GM23338 (cell line): ENCODE results near the gene SETDB2. TPM values are rescaled to one million over a fixed set of nuclear protein-coding genes. Genes with fewer than 3 reads are reported as not detected.

Source experiments
- ATAC-seq: fragments of 200-7000 bp; cut with Tn5 transposase; 3 replicates; pipeline ENCODE4 v1.9.1; 2020
- DNase-seq: peaks from one replicate; pipeline ENCODE4 v3.0.0-alpha.2; 2015; ENCODE audit warnings: low spot score
- H2AFZ ChIP-seq: fragments of 200-600 bp; sonication (generic); 2 replicates; pipeline ENCODE4 v1.8.0; 2016; ENCODE audit warnings: antibody characterized with exemption, mild to moderate bottlenecking, moderate library complexity
- H3F3A ChIP-seq: fragments of 200-600 bp; sonication (generic); replicated peaks from 2 replicates; pipeline ENCODE4 v1.8.0; 2017; ENCODE audit warnings: antibody characterized with exemption, mixed run types, low read depth
- H3K27ac ChIP-seq: fragments of 200-600 bp; sonication (generic); 2 replicates; pipeline ENCODE4 v1.6.1; 2016; ENCODE audit warnings: low read depth
- H3K27me3 ChIP-seq: fragments of 200-600 bp; sonication (generic); 2 replicates; pipeline ENCODE4 v1.8.0; 2016; ENCODE audit warnings: mild to moderate bottlenecking, mixed run types, moderate library complexity; ENCODE audit not compliant: insufficient read depth
- H3K36me3 ChIP-seq: fragments of 200-600 bp; sonication (generic); 2 replicates; pipeline ENCODE4 v1.8.0; 2016; ENCODE audit warnings: mild to moderate bottlenecking; ENCODE audit not compliant: insufficient read depth
- H3K4me1 ChIP-seq: fragments of 200-600 bp; sonication (generic); 2 replicates; pipeline ENCODE4 v1.8.0; 2016; ENCODE audit warnings: mild to moderate bottlenecking, moderate library complexity; ENCODE audit not compliant: insufficient read depth
- H3K4me2 ChIP-seq: fragments of 200-600 bp; sonication (generic); 2 replicates; pipeline ENCODE4 v1.7.1; 2017; ENCODE audit warnings: mixed run types
- H3K4me3 ChIP-seq: fragments of 200-600 bp; sonication (generic); 2 replicates; pipeline ENCODE4 v1.6.1; 2016; ENCODE audit warnings: mixed run types
- H3K79me2 ChIP-seq: fragments of 200-600 bp; sonication (generic); replicated peaks from 2 replicates; pipeline ENCODE4 v1.8.0; 2017; ENCODE audit warnings: mild to moderate bottlenecking; ENCODE audit not compliant: insufficient read depth
- H3K9me2 ChIP-seq: fragments of 200-600 bp; sonication (generic); 2 replicates; pipeline ENCODE4 v1.8.0; 2017; ENCODE audit not compliant: insufficient read depth
- H4K20me1 ChIP-seq: fragments of 200-600 bp; sonication (generic); replicated peaks from 2 replicates; pipeline ENCODE4 v1.8.0; 2017; ENCODE audit warnings: mild to moderate bottlenecking; ENCODE audit not compliant: insufficient read depth
- H3K27ac Mint-ChIP-seq: 2 replicates; pipeline ENCODE4 v1.8.0; 2020; ENCODE audit warnings: inconsistent platforms, mild to moderate bottlenecking, moderate library complexity, mixed read lengths
- H3K27me3 Mint-ChIP-seq: 3 replicates; pipeline ENCODE4 v1.8.0; 2022; ENCODE audit warnings: low read depth, mild to moderate bottlenecking, moderate library complexity, mixed read lengths, inconsistent platforms; ENCODE audit not compliant: insufficient read depth, poor library complexity
- H3K36me3 Mint-ChIP-seq: 3 replicates; pipeline ENCODE4 v1.8.0; 2021; ENCODE audit warnings: low read depth, mild to moderate bottlenecking, inconsistent platforms, moderate library complexity, mixed read lengths
- H3K4me1 Mint-ChIP-seq: 3 replicates; pipeline ENCODE4 v1.8.0; 2020; ENCODE audit warnings: mild to moderate bottlenecking, inconsistent platforms, mixed read lengths
- H3K4me3 Mint-ChIP-seq: 3 replicates; pipeline ENCODE4 v1.8.0; 2021; ENCODE audit warnings: moderate library complexity, mild to moderate bottlenecking, inconsistent platforms, mixed read lengths
- H3K9me3 Mint-ChIP-seq: 3 replicates; pipeline ENCODE4 v1.8.0; 2020; ENCODE audit warnings: moderate library complexity, mild to moderate bottlenecking, inconsistent platforms, mixed read lengths
- CREB1 ChIP-seq: fragments of 250-450 bp; sonication (Bioruptor Pico); IDR thresholded peaks from 2 replicates; pipeline ENCODE4 v1.5.0; 2020; ENCODE audit warnings: low read depth, mild to moderate bottlenecking, moderate library complexity
- EZH2 ChIP-seq: fragments of 200-600 bp; sonication (generic); IDR thresholded peaks from one replicate; pipeline ENCODE4 v1.8.0; 2017; ENCODE audit warnings: antibody characterized with exemption, mild to moderate bottlenecking, low read depth; ENCODE audit not compliant: unreplicated experiment
- EZH2phosphoT487 ChIP-seq: fragments of 200-600 bp; sonication (generic); IDR thresholded peaks from one replicate; pipeline ENCODE4 v1.8.1; 2018; ENCODE audit warnings: antibody characterized with exemption; ENCODE audit not compliant: unreplicated experiment
- JUNB ChIP-seq: IDR thresholded peaks from one replicate; pipeline ENCODE4 v1.6.1; 2016; ENCODE audit warnings: antibody characterized with exemption; ENCODE audit not compliant: unreplicated experiment
- NANOG ChIP-seq: IDR thresholded peaks from 2 replicates; pipeline ENCODE4 v1.6.1; 2016; ENCODE audit warnings: antibody characterized with exemption, borderline replicate concordance
- POLR2AphosphoS5 ChIP-seq: IDR thresholded peaks from 2 replicates; pipeline ENCODE4 v1.6.1; 2016; ENCODE audit warnings: antibody characterized with exemption, low read depth
- STAT1 ChIP-seq: IDR thresholded peaks from one replicate; pipeline ENCODE4 v1.6.1; 2016; ENCODE audit warnings: antibody characterized with exemption; ENCODE audit not compliant: unreplicated experiment
- ZNF114 ChIP-seq: fragments of 250-450 bp; sonication (Bioruptor Pico); IDR thresholded peaks from 2 replicates; pipeline ENCODE4 v1.5.0; 2020; ENCODE audit warnings: mild to moderate bottlenecking, moderate library complexity
- ZNF331 ChIP-seq: fragments of 250-450 bp; sonication (Bioruptor Pico); IDR thresholded peaks from 2 replicates; pipeline ENCODE4 v1.5.0; 2020; ENCODE audit warnings: low read depth, mild to moderate bottlenecking, moderate library complexity
- polyA plus RNA-seq: library from polyadenylated mRNA; unstranded; fragments of >200 nt; fragmentation: Nextera tagmentation; extraction: Ambion mirVana; gene quantifications from 2 replicates; pipeline ENCODE4 v1.2.1, GENCODE V29; 2016
- total RNA-seq: library from RNA; depleted of rRNA; stranded (reverse); fragments of >200 nt; shearing (Covaris generic); gene quantifications from 2 replicates; pipeline ENCODE4 v1.2.3, GENCODE V29; 2014
- TF ChIP-seq, protein P1 (sequence below): IDR thresholded peaks from 2 replicates; pipeline ENCODE4 v1.6.1; 2016; ENCODE audit warnings: antibody characterized with exemption
- TF ChIP-seq, protein P2 (sequence below), 2 experiments: fragments of 200-600 bp in 1 of 2; sonication (generic) in 1 of 2; conservative IDR thresholded peaks; 2 replicates each; pipeline versions ENCODE4 v1.5.1 to v1.6.1; 2016 to 2017; ENCODE audit warnings: antibody characterized with exemption in 2 of 2, low read depth in 2 of 2, mild to moderate bottlenecking in 2 of 2, moderate library complexity in 1 of 2
- TF ChIP-seq, protein P3 (sequence below): IDR thresholded peaks from one replicate; pipeline ENCODE4 v1.6.1; 2018; ENCODE audit warnings: antibody characterized with exemption; ENCODE audit not compliant: unreplicated experiment
- TF ChIP-seq, protein P4 (sequence below): fragments of 250-450 bp; sonication (Bioruptor Pico); IDR thresholded peaks from 2 replicates; pipeline ENCODE4 v1.5.0; 2020; ENCODE audit warnings: mild to moderate bottlenecking, moderate library complexity

Gene SETDB2
- total and polyA plus RNA-seq, 2 experiments from 2014 or later = 4.6 to 5.8 TPM

DNA sequence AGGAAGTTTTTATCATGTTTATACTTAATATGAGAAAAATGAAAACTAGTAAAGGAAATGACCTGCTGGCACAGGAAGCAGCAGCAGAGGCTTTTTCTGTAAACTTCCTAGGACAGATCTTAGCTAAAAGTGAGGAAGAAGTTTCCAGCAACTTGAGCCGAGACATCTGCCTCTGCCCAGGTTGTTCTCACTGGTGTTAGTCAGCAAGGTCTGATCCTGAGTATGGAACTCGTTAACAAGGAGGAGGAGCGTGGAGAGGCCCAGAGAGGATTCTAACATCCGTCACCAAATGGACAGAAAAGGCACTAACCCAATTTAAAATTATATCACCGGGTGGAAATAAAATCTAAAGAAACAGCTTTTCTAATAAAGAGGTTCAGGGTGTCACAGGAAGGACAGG lies 95.2 kb downstream of the SETDB2 start:
- H3K79me2 ChIP-seq = no peaks in the 10 kb centered on the region
- DNase-seq (no peak), ATAC-seq (no peak)
- no peaks in the 10 kb centered on the region for H3K9me2 ChIP-seq
- Mint-ChIP-seq H3K4me3 (no peak overlapping the region), H3K27ac (no peak overlapping the region; the same call in 1 of the 2 replicates), H3K9me3 (no peaks in the 10 kb centered on the region), H3K4me1 (no peaks in the 10 kb centered on the region; the same call in 2 of the 3 replicates), H3K36me3 (peaks cover 21% of the 10 kb centered on the region), H3K27me3 (no peaks in the 10 kb centered on the region)
- no peaks in the 10 kb centered on the region for H3F3A ChIP-seq
- no peaks in the 10 kb centered on the region for H4K20me1 ChIP-seq
- no peak overlapping the region for H2AFZ ChIP-seq
- no peaks in the 10 kb centered on the region for H3K27me3 ChIP-seq
- peaks cover 14% of the 10 kb centered on the region; the same call in 1 of the 2 replicates for H3K36me3 ChIP-seq
- H3K27ac ChIP-seq = no peak overlapping the region
- H3K4me3 ChIP-seq = no peak overlapping the region
- TF ChIP-seq, protein P1, sequence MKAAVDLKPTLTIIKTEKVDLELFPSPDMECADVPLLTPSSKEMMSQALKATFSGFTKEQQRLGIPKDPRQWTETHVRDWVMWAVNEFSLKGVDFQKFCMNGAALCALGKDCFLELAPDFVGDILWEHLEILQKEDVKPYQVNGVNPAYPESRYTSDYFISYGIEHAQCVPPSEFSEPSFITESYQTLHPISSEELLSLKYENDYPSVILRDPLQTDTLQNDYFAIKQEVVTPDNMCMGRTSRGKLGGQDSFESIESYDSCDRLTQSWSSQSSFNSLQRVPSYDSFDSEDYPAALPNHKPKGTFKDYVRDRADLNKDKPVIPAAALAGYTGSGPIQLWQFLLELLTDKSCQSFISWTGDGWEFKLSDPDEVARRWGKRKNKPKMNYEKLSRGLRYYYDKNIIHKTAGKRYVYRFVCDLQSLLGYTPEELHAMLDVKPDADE = no peak
- TF ChIP-seq POLR2AphosphoS5 (no peak), NANOG (no peak), ZNF114 (CRISPR knock-in tag) (no peak), EZH2phosphoT487 (no peak), CREB1 (CRISPR knock-in tag) (no peak), STAT1 (no peak), JUNB (no peak), EZH2 (no peak), ZNF331 (CRISPR knock-in tag) (no peak)
- TF ChIP-seq, protein P2, sequence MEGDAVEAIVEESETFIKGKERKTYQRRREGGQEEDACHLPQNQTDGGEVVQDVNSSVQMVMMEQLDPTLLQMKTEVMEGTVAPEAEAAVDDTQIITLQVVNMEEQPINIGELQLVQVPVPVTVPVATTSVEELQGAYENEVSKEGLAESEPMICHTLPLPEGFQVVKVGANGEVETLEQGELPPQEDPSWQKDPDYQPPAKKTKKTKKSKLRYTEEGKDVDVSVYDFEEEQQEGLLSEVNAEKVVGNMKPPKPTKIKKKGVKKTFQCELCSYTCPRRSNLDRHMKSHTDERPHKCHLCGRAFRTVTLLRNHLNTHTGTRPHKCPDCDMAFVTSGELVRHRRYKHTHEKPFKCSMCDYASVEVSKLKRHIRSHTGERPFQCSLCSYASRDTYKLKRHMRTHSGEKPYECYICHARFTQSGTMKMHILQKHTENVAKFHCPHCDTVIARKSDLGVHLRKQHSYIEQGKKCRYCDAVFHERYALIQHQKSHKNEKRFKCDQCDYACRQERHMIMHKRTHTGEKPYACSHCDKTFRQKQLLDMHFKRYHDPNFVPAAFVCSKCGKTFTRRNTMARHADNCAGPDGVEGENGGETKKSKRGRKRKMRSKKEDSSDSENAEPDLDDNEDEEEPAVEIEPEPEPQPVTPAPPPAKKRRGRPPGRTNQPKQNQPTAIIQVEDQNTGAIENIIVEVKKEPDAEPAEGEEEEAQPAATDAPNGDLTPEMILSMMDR (conservative IDR thresholded peaks at IDR 0.05; ENCODE audit: low read depth in 2 of 2) = no peak
- TF ChIP-seq, protein P3, sequence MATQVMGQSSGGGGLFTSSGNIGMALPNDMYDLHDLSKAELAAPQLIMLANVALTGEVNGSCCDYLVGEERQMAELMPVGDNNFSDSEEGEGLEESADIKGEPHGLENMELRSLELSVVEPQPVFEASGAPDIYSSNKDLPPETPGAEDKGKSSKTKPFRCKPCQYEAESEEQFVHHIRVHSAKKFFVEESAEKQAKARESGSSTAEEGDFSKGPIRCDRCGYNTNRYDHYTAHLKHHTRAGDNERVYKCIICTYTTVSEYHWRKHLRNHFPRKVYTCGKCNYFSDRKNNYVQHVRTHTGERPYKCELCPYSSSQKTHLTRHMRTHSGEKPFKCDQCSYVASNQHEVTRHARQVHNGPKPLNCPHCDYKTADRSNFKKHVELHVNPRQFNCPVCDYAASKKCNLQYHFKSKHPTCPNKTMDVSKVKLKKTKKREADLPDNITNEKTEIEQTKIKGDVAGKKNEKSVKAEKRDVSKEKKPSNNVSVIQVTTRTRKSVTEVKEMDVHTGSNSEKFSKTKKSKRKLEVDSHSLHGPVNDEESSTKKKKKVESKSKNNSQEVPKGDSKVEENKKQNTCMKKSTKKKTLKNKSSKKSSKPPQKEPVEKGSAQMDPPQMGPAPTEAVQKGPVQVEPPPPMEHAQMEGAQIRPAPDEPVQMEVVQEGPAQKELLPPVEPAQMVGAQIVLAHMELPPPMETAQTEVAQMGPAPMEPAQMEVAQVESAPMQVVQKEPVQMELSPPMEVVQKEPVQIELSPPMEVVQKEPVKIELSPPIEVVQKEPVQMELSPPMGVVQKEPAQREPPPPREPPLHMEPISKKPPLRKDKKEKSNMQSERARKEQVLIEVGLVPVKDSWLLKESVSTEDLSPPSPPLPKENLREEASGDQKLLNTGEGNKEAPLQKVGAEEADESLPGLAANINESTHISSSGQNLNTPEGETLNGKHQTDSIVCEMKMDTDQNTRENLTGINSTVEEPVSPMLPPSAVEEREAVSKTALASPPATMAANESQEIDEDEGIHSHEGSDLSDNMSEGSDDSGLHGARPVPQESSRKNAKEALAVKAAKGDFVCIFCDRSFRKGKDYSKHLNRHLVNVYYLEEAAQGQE = no peak
- TF ChIP-seq, protein P4, sequence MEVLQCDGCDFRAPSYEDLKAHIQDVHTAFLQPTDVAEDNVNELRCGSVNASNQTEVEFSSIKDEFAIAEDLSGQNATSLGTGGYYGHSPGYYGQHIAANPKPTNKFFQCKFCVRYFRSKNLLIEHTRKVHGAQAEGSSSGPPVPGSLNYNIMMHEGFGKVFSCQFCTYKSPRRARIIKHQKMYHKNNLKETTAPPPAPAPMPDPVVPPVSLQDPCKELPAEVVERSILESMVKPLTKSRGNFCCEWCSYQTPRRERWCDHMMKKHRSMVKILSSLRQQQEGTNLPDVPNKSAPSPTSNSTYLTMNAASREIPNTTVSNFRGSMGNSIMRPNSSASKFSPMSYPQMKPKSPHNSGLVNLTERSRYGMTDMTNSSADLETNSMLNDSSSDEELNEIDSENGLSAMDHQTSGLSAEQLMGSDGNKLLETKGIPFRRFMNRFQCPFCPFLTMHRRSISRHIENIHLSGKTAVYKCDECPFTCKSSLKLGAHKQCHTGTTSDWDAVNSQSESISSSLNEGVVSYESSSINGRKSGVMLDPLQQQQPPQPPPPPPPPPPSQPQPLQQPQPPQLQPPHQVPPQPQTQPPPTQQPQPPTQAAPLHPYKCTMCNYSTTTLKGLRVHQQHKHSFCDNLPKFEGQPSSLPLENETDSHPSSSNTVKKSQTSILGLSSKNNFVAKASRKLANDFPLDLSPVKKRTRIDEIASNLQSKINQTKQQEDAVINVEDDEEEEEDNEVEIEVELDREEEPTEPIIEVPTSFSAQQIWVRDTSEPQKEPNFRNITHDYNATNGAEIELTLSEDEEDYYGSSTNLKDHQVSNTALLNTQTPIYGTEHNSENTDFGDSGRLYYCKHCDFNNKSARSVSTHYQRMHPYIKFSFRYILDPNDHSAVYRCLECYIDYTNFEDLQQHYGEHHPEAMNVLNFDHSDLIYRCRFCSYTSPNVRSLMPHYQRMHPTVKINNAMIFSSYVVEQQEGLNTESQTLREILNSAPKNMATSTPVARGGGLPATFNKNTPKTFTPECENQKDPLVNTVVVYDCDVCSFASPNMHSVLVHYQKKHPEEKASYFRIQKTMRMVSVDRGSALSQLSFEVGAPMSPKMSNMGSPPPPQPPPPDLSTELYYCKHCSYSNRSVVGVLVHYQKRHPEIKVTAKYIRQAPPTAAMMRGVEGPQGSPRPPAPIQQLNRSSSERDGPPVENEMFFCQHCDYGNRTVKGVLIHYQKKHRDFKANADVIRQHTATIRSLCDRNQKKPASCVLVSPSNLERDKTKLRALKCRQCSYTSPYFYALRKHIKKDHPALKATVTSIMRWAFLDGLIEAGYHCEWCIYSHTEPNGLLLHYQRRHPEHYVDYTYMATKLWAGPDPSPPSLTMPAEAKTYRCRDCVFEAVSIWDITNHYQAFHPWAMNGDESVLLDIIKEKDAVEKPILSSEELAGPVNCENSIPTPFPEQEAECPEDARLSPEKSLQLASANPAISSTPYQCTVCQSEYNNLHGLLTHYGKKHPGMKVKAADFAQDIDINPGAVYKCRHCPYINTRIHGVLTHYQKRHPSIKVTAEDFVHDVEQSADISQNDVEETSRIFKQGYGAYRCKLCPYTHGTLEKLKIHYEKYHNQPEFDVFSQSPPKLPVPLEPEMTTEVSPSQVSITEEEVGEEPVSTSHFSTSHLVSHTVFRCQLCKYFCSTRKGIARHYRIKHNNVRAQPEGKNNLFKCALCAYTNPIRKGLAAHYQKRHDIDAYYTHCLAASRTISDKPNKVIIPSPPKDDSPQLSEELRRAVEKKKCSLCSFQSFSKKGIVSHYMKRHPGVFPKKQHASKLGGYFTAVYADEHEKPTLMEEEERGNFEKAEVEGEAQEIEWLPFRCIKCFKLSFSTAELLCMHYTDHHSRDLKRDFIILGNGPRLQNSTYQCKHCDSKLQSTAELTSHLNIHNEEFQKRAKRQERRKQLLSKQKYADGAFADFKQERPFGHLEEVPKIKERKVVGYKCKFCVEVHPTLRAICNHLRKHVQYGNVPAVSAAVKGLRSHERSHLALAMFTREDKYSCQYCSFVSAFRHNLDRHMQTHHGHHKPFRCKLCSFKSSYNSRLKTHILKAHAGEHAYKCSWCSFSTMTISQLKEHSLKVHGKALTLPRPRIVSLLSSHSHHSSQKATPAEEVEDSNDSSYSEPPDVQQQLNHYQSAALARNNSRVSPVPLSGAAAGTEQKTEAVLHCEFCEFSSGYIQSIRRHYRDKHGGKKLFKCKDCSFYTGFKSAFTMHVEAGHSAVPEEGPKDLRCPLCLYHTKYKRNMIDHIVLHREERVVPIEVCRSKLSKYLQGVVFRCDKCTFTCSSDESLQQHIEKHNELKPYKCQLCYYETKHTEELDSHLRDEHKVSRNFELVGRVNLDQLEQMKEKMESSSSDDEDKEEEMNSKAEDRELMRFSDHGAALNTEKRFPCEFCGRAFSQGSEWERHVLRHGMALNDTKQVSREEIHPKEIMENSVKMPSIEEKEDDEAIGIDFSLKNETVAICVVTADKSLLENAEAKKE (CRISPR knock-in tag) = no peak
- H3K4me2 ChIP-seq = no peak overlapping the region
- no peaks in the 10 kb centered on the region for H3K4me1 ChIP-seq
